NB4 (cell line): Measurements from ENCODE around the gene TTC38.
"Not testable (repeated sequence)": the region's sequence is repeated elsewhere in the genome, so short reads cannot be mapped to it uniquely, and the experiment has no call there.

Experiments
- DNase-seq: peaks from one replicate; pipeline ENCODE4 v3.0.0; 2010; ENCODE audit warnings: low read depth
- H3K4me3 ChIP-seq: one replicate; pipeline ENCODE4 v1.5.1; 2011; ENCODE audit warnings: mild to moderate bottlenecking, low read depth, low read length, moderate library complexity
- MYC ChIP-seq: IDR thresholded peaks from 2 replicates; pipeline ENCODE4 v1.6.1; 2011; ENCODE audit warnings: low read depth, low read length
- POLR2A ChIP-seq: IDR thresholded peaks from 2 replicates; pipeline ENCODE4 v1.6.1; 2011; ENCODE audit warnings: mild to moderate bottlenecking; ENCODE audit not compliant: insufficient read length; ENCODE audit errors: extremely low read depth
- TF ChIP-seq, protein P1 (sequence below): IDR thresholded peaks from 2 replicates; pipeline ENCODE4 v1.6.1; 2011; ENCODE audit warnings: low read depth, low read length
- TF ChIP-seq, protein P2 (sequence below): IDR thresholded peaks from one replicate; pipeline ENCODE4 v1.5.1; 2012; ENCODE audit warnings: low read depth, low read length

Gene TTC38

DNA sequence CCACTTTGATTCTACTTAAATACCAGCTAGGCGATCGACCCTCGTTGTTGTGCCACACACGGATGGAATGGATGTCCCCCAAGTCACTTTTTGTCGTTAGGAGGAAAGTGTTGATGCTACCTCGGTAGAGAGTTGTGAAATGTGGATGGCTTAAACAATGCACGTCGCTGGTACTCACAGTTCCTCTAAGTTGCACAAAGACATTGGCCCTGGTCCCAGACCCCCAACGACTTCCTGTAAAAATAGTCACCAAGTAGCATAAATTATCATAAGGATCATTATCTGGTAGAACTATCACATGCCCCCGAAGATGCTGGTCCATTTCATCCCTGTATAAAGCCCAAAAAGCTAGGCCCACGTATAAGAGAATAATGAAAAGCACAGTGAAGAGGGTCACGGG is 8.4 kb upstream of the TTC38 start:
- peak; percentile 39 for DNase-seq
- H3K4me3 ChIP-seq, result no peak overlapping the region
- TF ChIP-seq, protein P1, sequence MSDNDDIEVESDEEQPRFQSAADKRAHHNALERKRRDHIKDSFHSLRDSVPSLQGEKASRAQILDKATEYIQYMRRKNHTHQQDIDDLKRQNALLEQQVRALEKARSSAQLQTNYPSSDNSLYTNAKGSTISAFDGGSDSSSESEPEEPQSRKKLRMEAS, result no peak
- TF ChIP-seq MYC, result no peak
- TF ChIP-seq, protein P2, sequence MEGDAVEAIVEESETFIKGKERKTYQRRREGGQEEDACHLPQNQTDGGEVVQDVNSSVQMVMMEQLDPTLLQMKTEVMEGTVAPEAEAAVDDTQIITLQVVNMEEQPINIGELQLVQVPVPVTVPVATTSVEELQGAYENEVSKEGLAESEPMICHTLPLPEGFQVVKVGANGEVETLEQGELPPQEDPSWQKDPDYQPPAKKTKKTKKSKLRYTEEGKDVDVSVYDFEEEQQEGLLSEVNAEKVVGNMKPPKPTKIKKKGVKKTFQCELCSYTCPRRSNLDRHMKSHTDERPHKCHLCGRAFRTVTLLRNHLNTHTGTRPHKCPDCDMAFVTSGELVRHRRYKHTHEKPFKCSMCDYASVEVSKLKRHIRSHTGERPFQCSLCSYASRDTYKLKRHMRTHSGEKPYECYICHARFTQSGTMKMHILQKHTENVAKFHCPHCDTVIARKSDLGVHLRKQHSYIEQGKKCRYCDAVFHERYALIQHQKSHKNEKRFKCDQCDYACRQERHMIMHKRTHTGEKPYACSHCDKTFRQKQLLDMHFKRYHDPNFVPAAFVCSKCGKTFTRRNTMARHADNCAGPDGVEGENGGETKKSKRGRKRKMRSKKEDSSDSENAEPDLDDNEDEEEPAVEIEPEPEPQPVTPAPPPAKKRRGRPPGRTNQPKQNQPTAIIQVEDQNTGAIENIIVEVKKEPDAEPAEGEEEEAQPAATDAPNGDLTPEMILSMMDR, result no peak
- TF ChIP-seq POLR2A, result no peak

DNA sequence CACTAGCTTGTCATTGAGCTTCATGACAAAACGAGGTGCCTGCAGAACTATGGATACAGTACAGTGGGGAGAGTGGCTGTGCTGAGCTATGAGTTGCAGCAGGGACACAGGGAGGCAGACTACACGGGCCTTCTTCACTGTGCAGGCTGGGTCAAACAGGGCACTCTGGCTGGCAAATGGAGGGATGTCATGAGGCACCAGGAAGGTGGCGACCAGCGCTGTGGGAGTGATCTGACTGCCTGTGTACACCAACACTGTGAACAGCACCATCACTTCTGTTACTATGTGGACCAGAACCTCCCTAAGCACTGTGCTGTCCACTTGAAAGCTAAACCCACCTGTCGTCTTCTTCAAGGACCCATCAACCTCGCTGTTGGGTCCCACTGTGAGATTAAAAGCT is 7.8 kb upstream of the TTC38 start:
- TF ChIP-seq, protein P1, result no peak
- TF ChIP-seq, protein P2, result no peak
- TF ChIP-seq MYC (no peak), POLR2A (no peak)
- no peak overlapping the region for H3K4me3 ChIP-seq
- no peak for DNase-seq

DNA sequence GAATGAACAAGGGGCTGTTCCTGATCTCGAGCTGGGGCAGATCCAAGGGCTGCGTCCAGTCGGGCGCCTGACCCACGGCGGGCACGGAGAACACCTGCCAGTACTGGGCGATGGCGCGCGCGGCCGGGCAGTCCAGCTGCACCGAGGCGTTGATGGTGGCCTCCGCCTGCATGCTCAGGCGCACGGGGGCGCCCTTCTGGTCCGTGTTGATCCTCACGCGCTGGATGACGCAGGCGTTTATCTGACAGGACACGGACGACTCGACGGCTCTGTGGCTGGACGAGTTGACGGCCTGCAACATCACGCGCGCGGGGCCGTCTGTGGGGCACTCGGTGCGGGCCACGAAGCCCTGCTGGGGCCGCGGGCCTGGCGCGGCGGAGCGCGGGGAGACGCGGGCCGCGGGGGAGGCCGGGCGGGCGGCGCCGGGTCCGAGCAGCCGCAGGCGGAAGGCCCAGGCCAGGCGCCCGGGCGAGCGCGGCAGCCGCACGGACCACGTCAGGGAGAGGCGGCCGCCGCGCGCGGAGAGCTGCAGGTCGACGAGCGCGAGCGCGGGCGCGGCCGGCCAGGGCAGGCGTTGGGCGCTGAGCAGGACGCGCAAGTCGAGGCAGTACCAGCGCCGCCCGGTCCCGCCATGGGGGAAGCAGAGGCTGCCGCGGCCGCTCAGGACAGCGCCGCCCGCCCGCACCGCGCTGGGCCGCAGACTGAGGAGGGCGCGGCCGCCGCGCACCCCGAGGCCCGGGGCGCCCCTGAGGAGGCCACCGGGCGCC is 5.2 kb upstream of the TTC38 start:
- no peak overlapping the region for H3K4me3 ChIP-seq
- no peak for TF ChIP-seq POLR2A
- TF ChIP-seq, protein P1, result no peak
- TF ChIP-seq, protein P2, result no peak
- no peak for TF ChIP-seq MYC

DNA sequence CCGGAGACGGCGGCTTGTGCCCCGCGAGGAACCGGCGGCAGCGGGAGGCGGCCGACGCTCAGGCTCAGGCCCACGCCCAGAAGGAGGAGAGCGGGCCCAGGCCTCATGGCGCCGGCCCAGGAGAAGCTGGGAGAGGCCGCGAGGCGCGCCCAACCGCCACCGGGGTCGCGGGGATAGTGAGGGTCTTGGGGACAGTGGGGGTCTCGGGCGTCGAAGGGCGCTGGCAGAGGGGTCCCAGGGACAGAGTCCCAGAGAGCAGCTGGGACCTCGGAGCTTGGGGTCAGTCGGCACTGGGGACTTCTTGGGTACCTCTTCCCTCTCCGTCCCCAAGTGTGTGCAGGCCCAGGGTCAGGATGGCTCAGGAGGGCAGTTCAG is 4.6 kb upstream of the TTC38 start, which contains the start of gene PKDREJ:
Gene PKDREJ, minus strand, starts transcription at position 128 of the 375 bp plus-strand sequence. Its CDS starts 21 bp downstream, at position 107.
- no peak for TF ChIP-seq MYC
- TF ChIP-seq POLR2A, result no peak
- TF ChIP-seq, protein P2, result no peak
- TF ChIP-seq, protein P1, result no peak
- DNase-seq, result no peak
- no peak within 1 kb of the TSS for H3K4me3 ChIP-seq

More for the DNA sequence above, 5.2 kb upstream of the TTC38 start:
- DNase-seq, result no peak

DNA sequence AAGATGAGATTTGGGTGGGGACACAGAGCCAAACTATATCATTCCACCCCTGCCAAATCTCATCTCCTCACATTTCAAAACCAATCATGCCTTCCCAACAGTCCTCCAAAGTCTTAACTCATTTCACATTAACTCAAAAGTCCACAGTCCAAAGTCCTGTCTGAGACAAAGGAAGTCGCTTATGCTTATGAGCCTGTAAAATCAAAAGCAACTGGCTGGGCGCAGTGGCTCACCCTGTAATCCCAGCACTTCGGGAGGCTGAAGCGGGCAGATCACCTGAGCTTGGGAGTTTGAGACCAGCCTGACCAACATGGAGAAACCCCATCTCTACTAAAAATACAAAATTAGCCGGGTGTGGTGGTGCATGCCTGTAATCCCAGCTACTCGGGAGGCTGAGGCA is 3.3 kb upstream of the TTC38 start:
- not testable (repeated sequence) for DNase-seq, H3K4me3 ChIP-seq

DNA sequence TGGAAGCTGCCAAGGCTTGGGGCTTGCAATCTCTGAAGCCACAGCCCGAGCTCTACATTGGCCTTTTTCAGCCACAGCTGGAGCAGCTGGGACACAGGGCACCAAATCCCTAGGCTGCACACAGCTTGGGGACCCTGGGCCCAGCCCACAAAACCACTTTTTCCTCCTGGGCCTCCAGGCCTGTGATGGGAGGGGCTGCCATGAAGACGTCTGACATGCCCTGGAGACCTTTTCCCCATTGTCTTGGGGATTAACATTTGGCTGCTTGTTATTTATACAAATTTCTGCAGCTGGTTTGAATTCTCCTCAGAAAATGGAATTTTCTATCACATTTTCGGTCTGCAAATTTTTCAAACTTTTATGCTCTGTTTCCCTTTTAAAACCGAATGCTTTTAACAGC is 2.2 kb upstream of the TTC38 start:
- H3K4me3 ChIP-seq, DNase-seq: not testable (repeated sequence)

DNA sequence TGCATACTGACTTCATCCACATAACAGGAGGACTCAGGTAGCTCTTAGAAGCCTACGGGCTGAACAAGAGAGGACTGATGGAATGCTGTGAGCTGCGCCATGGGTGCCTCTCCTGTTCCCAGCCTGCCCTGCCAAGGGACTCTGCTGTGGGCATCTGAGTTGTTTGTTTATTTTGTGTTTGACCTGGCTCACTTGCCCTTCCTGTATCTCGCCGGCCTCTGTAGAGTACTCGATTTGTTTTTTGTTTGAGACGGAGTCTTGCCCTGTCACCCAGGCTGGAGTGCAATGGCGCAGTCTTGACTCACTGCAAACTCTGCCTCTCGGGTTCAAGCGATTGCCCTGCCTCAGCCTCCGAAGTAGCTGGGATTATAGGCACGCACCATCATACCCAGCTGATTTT is 1.8 kb downstream of the TTC38 start:
- H3K4me3 ChIP-seq, result peak overlapping the region; percentile 16
- no peak for DNase-seq
- TF ChIP-seq MYC (no peak), POLR2A (no peak)
- TF ChIP-seq, protein P1, result no peak
- TF ChIP-seq, protein P2, result no peak
